HepG2 (cell line): ENCODE results near the gene PEPD. TPM values are rescaled to one million over a fixed set of nuclear protein-coding genes. Genes with fewer than 3 reads are reported as not detected.

Experiments
- ATAC-seq: fragments of 200-7000 bp; cut with Tn5 transposase; 3 replicates; pipeline ENCODE4 v1.9.1; 2020; ENCODE audit warnings: mild to moderate bottlenecking, moderate library complexity
- BruUV-seq: library from RNA; stranded (reverse); fragments of 400-500 nt; replicated peaks from 2 replicates; lab custom pipeline; 2021; lab: Mats Ljungman, UMichigan
- CTCF ChIA-PET: fragments of 300-600 bp; formaldehyde crosslinking; extraction: SDS; loops from one replicate; lab custom pipeline; 2021; ENCODE audit warnings: low total read pairs, inconsistent platforms, low intra/inter-chr PET ratio; lab: Yijun Ruan, JAX
- POLR2A ChIA-PET: fragments of 350-600 bp; sonication (Branson Sonifier 250); formaldehyde crosslinking; loops from one replicate; lab custom pipeline; 2020; ENCODE audit warnings: antibody characterized with exemption, inconsistent platforms; lab: Yijun Ruan, JAX
- DNase-seq: peaks from one replicate; pipeline ENCODE4 v3.0.0-alpha.2; 2015; ENCODE audit warnings: low spot score
- FAIRE-seq: peaks from 3 replicates; lab custom pipeline; 2011; peaks lifted over from hg19 to GRCh38; lab: Jason Lieb, UNC
- H2AFZ ChIP-seq: one replicate; pipeline ENCODE4 v1.6.1; 2011; ENCODE audit warnings: low read length, inconsistent platforms
- H3K27ac ChIP-seq: fragments of 300-600 bp; 3 replicates; pipeline ENCODE4 v1.8.0; 2011; ENCODE audit warnings: mixed run types, mild to moderate bottlenecking, mixed read lengths, low read length, inconsistent platforms; ENCODE audit not compliant: insufficient read depth; ENCODE audit errors: extremely low read length
- H3K27me3 ChIP-seq, 2 experiments: fragments of 200-600 bp in 1 of 2; 2 replicates in 1 of 2; 3 replicates in 1 of 2; pipeline versions ENCODE4 v1.6.0 to v1.8.0; 2011; ENCODE audit warnings: low read length in 2 of 2, mild to moderate bottlenecking in 2 of 2, moderate library complexity in 2 of 2, inconsistent platforms in 1 of 2; ENCODE audit not compliant: insufficient read depth in 2 of 2, control insufficient read depth in 1 of 2
- H3K36me3 ChIP-seq, 2 experiments: fragments of 200-600 bp in 1 of 2; replicated peaks in 1 of 2; 2 replicates in 1 of 2; 3 replicates in 1 of 2; pipeline versions ENCODE4 v1.5.1 to v1.8.0; 2011; ENCODE audit warnings: low read length in 2 of 2, inconsistent platforms in 1 of 2; ENCODE audit not compliant: insufficient read depth in 2 of 2, control insufficient read depth in 1 of 2
- H3K4me1 ChIP-seq: 2 replicates; pipeline ENCODE4 v1.5.1; 2012; ENCODE audit warnings: low read length, inconsistent platforms; ENCODE audit not compliant: insufficient read depth
- H3K4me2 ChIP-seq: 2 replicates; pipeline ENCODE4 v1.6.0; 2011; ENCODE audit warnings: low read depth, low read length, inconsistent platforms
- H3K4me3 ChIP-seq, 3 experiments: fragments of 200-600 bp in 1 of 3; sonication (generic), shearing (Covaris generic) in 1 of 3; replicated peaks in 1 of 3; 2 replicates each; pipeline ENCODE4 v1.5.1; 2011 to 2016; ENCODE audit warnings: low read length in 3 of 3, inconsistent platforms in 2 of 3, low read depth in 2 of 3, mild to moderate bottlenecking in 2 of 3, control low read depth in 1 of 3, mixed read lengths in 1 of 3; ENCODE audit not compliant: insufficient read depth in 1 of 3
- H3K79me2 ChIP-seq: one replicate; pipeline ENCODE4 v1.6.1; 2011; ENCODE audit warnings: low read length, inconsistent platforms; ENCODE audit not compliant: insufficient read depth
- H3K9ac ChIP-seq: 2 replicates; pipeline ENCODE4 v1.6.0; 2011; ENCODE audit warnings: mild to moderate bottlenecking, low read depth, low read length, inconsistent platforms; ENCODE audit not compliant: insufficient read depth
- H3K9me3 ChIP-seq: 2 replicates; pipeline ENCODE4 v1.5.1; 2012; ENCODE audit warnings: mild to moderate bottlenecking, low read length
- H4K20me1 ChIP-seq: 2 replicates; pipeline ENCODE4 v1.6.0; 2011; ENCODE audit warnings: inconsistent platforms, mild to moderate bottlenecking, low read length, moderate library complexity; ENCODE audit not compliant: insufficient read depth
- AHR ChIP-seq: IDR thresholded peaks from 2 replicates; pipeline ENCODE4 v1.6.1; 2018; ENCODE audit warnings: missing genetic modification reagents, missing compliant biosample characterization
- CBX1 ChIP-seq: IDR thresholded peaks from one replicate; pipeline ENCODE4 v1.6.1; 2016; ENCODE audit warnings: antibody characterized with exemption, low read depth
- IRF2 ChIP-seq: IDR thresholded peaks from 2 replicates; pipeline ENCODE4 v1.6.1; 2018; ENCODE audit warnings: missing genetic modification reagents, missing compliant biosample characterization
- KDM5A ChIP-seq: fragments of 200-600 bp; sonication (generic); IDR thresholded peaks from 2 replicates; pipeline ENCODE4 v1.7.0; 2018; ENCODE audit warnings: antibody characterized with exemption, mild to moderate bottlenecking, low read length, borderline replicate concordance
- KLF6 ChIP-seq: IDR thresholded peaks from 2 replicates; pipeline ENCODE4 v1.8.0; 2016; ENCODE audit warnings: missing biosample characterization, missing genetic modification reagents
- MAFK ChIP-seq, 2 experiments: IDR thresholded peaks in 1 of 2; conservative IDR thresholded peaks in 1 of 2; 2 replicates each; pipeline ENCODE4 v1.6.1; 2011; ENCODE audit warnings: improper control_type of control experiment in 2 of 2, low read length in 2 of 2
- NFATC3 ChIP-seq: sonication (generic); formaldehyde crosslinking; IDR thresholded peaks from 2 replicates; pipeline ENCODE4 v1.5.1; 2020; ENCODE audit warnings: mild to moderate bottlenecking, missing genetic modification reagents
- RARG ChIP-seq: sonication (generic); formaldehyde crosslinking; IDR thresholded peaks from 2 replicates; pipeline ENCODE4 v1.4.0; 2020; ENCODE audit warnings: low read depth, mild to moderate bottlenecking, missing genetic modification reagents
- SP2 ChIP-seq: sonication (generic); formaldehyde crosslinking; IDR thresholded peaks from 2 replicates; pipeline ENCODE4 v1.5.1; 2020; ENCODE audit warnings: mild to moderate bottlenecking, missing genetic modification reagents
- ZNF30 ChIP-seq: sonication (generic); formaldehyde crosslinking; IDR thresholded peaks from 2 replicates; pipeline ENCODE4 v1.5.0; 2020; ENCODE audit warnings: mild to moderate bottlenecking, missing genetic modification reagents
- ZNF432 ChIP-seq: sonication (generic); formaldehyde crosslinking; IDR thresholded peaks from 2 replicates; pipeline ENCODE4 v1.5.0; 2020; ENCODE audit warnings: missing genetic modification reagents, mild to moderate bottlenecking, borderline replicate concordance
- ZNF564 ChIP-seq: sonication (generic); formaldehyde crosslinking; IDR thresholded peaks from 2 replicates; pipeline ENCODE4 v1.8.1; 2023; ENCODE audit warnings: mild to moderate bottlenecking, missing genetic modification reagents
- WGBS: methylation state at CpG from one replicate; pipeline ENCODE4 v1.1.6; 2017; ENCODE audit warnings: low lambda C conversion rate; 5-methylcytosine and 5-hydroxymethylcytosine counted together
- in situ Hi-C: cut with HindIII; loops from 2 replicates; pipeline ENCODE4 v1.10.0; 2017; ENCODE audit warnings: low pct_unique_long_range_greater_than_20kb; ENCODE audit not compliant: extremely low pct_ligation_motif_present
- intact Hi-C: fragments of 100-400 bp; cut with micrococcal nuclease; formaldehyde crosslinking; loops from one replicate; pipeline ENCODE4 v1.10.0; 2022; ENCODE audit not compliant: unreplicated experiment
- polyA plus RNA-seq, 8 experiments: library from polyadenylated mRNA; depleted of rRNA in 3 of 8; stranded (reverse) in 7 of 8; unstranded in 1 of 8; fragments of >200 nt; fragmentation: Illumina TruSeq in 4 of 8; extraction: Trizol in 4 of 8; gene quantifications; 2 replicates each; pipeline versions ENCODE4 v1.2.1 to v1.2.3, GENCODE V29; 2011 to 2016; ENCODE audit warnings: low read depth in 4 of 8, missing spikeins in 1 of 8, mixed read lengths in 1 of 8; ENCODE audit not compliant: insufficient read depth in 1 of 8
- total RNA-seq, 5 experiments: library from RNA; depleted of rRNA; stranded (reverse); fragments of >200 nt; fragmentation: Illumina TruSeq; extraction: Trizol; gene quantifications; 2 replicates each; pipeline ENCODE4 v1.2.3, GENCODE V29; 2016; ENCODE audit warnings: low read depth in 1 of 5
- TF ChIP-seq, protein P1 (sequence below): sonication (generic); formaldehyde crosslinking; IDR thresholded peaks from 2 replicates; pipeline ENCODE4 v1.5.1; 2020; ENCODE audit warnings: mild to moderate bottlenecking, missing genetic modification reagents, moderate library complexity
- TF ChIP-seq, protein P2 (sequence below): sonication (generic); formaldehyde crosslinking; IDR thresholded peaks from 2 replicates; pipeline ENCODE4 v1.5.0; 2020; ENCODE audit warnings: mild to moderate bottlenecking, missing genetic modification reagents, borderline replicate concordance

Gene PEPD
- total and polyA plus RNA-seq, 2 of the 13 experiments (the other 11 are each of a cell fraction or from before 2014, with no cell fraction given), result 60.7 to 75.1 TPM

DNA sequence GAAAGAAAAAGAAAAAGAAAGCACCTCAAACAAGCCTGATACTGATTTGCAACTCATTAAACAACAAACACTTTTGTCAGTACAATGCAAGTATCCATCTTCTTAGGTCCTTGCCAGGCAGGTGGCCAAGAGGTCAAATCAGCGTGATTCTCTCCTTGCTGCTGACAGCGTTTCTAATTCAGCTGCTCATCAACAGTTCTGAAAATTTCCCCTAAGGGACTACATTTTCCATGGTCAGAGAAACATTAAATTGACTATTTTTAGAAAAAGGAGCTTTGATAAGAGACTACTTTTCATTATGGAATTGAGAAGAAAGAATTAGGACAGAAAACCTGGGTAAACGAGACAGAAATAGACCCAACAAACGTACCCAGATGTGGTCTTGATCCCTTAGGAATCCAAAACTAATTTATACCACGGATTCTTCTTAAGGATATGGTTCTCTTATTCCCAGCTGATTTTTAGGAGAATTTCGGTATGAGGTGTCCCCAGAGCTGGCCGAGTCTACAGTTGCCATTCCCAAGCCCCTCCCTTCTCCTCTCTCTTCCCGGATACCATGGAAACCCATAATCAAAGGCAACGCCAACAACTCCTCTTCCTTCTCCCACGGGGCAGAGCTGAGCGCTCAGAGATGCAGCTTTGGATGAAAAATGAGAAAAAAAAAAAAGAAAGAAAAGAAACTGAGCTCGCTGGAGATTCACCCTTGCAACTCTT lies 177.6 kb downstream of the PEPD start:
- H4K20me1 ChIP-seq, result no peaks in the 10 kb centered on the region
- H3K9ac ChIP-seq, result no peak overlapping the region
- H3K4me3 ChIP-seq, result no peak overlapping the region
- H3K27me3 ChIP-seq, result no peaks in the 10 kb centered on the region
- POLR2A ChIA-PET, result no interaction called here
- FAIRE-seq, result no peak
- TF ChIP-seq ZNF432 (CRISPR knock-in tag) (no peak), CBX1 (no peak), IRF2 (CRISPR knock-in tag) (no peak), KLF6 (CRISPR knock-in tag) (no peak), SP2 (CRISPR knock-in tag) (no peak), MAFK (conservative IDR thresholded peaks at IDR 0.05 in 1 of 2, IDR thresholded peaks at IDR 0.05 in 1 of 2; ENCODE audit: low read length in 2 of 2) (no peak), AHR (CRISPR knock-in tag) (no peak), ZNF564 (no peak), KDM5A (no peak), NFATC3 (no peak), ZNF30 (CRISPR knock-in tag) (no peak), RARG (CRISPR knock-in tag) (no peak)
- TF ChIP-seq, protein P1, sequence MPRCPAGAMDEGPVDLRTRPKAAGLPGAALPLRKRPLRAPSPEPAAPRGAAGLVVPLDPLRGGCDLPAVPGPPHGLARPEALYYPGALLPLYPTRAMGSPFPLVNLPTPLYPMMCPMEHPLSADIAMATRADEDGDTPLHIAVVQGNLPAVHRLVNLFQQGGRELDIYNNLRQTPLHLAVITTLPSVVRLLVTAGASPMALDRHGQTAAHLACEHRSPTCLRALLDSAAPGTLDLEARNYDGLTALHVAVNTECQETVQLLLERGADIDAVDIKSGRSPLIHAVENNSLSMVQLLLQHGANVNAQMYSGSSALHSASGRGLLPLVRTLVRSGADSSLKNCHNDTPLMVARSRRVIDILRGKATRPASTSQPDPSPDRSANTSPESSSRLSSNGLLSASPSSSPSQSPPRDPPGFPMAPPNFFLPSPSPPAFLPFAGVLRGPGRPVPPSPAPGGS (CRISPR knock-in tag), result no peak
- TF ChIP-seq, protein P2, sequence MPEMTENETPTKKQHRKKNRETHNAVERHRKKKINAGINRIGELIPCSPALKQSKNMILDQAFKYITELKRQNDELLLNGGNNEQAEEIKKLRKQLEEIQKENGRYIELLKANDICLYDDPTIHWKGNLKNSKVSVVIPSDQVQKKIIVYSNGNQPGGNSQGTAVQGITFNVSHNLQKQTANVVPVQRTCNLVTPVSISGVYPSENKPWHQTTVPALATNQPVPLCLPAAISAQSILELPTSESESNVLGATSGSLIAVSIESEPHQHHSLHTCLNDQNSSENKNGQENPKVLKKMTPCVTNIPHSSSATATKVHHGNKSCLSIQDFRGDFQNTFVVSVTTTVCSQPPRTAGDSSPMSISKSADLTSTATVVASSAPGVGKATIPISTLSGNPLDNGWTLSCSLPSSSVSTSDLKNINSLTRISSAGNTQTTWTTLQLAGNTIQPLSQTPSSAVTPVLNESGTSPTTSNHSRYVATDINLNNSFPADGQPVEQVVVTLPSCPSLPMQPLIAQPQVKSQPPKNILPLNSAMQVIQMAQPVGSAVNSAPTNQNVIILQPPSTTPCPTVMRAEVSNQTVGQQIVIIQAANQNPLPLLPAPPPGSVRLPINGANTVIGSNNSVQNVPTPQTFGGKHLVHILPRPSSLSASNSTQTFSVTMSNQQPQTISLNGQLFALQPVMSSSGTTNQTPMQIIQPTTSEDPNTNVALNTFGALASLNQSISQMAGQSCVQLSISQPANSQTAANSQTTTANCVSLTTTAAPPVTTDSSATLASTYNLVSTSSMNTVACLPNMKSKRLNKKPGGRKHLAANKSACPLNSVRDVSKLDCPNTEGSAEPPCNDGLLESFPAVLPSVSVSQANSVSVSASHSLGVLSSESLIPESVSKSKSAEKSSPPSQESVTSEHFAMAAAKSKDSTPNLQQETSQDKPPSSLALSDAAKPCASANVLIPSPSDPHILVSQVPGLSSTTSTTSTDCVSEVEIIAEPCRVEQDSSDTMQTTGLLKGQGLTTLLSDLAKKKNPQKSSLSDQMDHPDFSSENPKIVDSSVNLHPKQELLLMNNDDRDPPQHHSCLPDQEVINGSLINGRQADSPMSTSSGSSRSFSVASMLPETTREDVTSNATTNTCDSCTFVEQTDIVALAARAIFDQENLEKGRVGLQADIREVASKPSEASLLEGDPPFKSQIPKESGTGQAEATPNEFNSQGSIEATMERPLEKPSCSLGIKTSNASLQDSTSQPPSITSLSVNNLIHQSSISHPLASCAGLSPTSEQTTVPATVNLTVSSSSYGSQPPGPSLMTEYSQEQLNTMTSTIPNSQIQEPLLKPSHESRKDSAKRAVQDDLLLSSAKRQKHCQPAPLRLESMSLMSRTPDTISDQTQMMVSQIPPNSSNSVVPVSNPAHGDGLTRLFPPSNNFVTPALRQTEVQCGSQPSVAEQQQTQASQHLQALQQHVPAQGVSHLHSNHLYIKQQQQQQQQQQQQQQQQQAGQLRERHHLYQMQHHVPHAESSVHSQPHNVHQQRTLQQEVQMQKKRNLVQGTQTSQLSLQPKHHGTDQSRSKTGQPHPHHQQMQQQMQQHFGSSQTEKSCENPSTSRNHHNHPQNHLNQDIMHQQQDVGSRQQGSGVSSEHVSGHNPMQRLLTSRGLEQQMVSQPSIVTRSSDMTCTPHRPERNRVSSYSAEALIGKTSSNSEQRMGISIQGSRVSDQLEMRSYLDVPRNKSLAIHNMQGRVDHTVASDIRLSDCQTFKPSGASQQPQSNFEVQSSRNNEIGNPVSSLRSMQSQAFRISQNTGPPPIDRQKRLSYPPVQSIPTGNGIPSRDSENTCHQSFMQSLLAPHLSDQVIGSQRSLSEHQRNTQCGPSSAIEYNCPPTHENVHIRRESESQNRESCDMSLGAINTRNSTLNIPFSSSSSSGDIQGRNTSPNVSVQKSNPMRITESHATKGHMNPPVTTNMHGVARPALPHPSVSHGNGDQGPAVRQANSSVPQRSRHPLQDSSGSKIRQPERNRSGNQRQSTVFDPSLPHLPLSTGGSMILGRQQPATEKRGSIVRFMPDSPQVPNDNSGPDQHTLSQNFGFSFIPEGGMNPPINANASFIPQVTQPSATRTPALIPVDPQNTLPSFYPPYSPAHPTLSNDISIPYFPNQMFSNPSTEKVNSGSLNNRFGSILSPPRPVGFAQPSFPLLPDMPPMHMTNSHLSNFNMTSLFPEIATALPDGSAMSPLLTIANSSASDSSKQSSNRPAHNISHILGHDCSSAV (CRISPR knock-in tag), result no peak
- H2AFZ ChIP-seq, result no peak overlapping the region
- H3K27ac ChIP-seq, result no peak overlapping the region
- H3K79me2 ChIP-seq, result no peaks in the 10 kb centered on the region
- BruUV-seq, result no TSS peak
- no peaks in the 10 kb centered on the region for H3K36me3 ChIP-seq
- H3K4me1 ChIP-seq, result peaks cover 34% of the 10 kb centered on the region
- CTCF ChIA-PET, result no interaction called here
- H3K9me3 ChIP-seq, result no peaks in the 10 kb centered on the region
- no peak overlapping the region for H3K4me2 ChIP-seq
- intact Hi-C loops, result no loop called here
- WGBS, result 19% methylated on average over 12 of the region's 12 CpGs
- in situ Hi-C loops, result no loop called here
- ATAC-seq, result no peak
- DNase-seq, result no peak
